Activated T-cell treated with anti-CD3 and anti-CD28 coated beads, Interleukin-2, amount 50 U/mL, for 24 hours (primary cell): ENCODE data around the gene PLPP6.

Source experiments
- DNase-seq: peaks from one replicate; pipeline ENCODE4 v3.0.0-alpha.2; 2020
- H3K27ac Mint-ChIP-seq: 2 replicates; pipeline ENCODE4 v1.8.0; 2020; ENCODE audit warnings: mild to moderate bottlenecking, mixed read lengths
- H3K27me3 Mint-ChIP-seq: 2 replicates; pipeline ENCODE4 v1.8.0; 2020; ENCODE audit warnings: mixed read lengths
- H3K36me3 Mint-ChIP-seq: 2 replicates; pipeline ENCODE4 v1.8.0; 2020; ENCODE audit warnings: low read depth, mixed read lengths
- H3K4me1 Mint-ChIP-seq: 2 replicates; pipeline ENCODE4 v1.8.0; 2020; ENCODE audit warnings: low read depth, mixed read lengths
- H3K4me3 Mint-ChIP-seq: 2 replicates; pipeline ENCODE4 v1.8.0; 2020; ENCODE audit warnings: mild to moderate bottlenecking, moderate library complexity, mixed read lengths
- H3K9me3 Mint-ChIP-seq: 2 replicates; pipeline ENCODE4 v1.8.0; 2020; ENCODE audit warnings: mixed read lengths

PLPP6 gene

DNA sequence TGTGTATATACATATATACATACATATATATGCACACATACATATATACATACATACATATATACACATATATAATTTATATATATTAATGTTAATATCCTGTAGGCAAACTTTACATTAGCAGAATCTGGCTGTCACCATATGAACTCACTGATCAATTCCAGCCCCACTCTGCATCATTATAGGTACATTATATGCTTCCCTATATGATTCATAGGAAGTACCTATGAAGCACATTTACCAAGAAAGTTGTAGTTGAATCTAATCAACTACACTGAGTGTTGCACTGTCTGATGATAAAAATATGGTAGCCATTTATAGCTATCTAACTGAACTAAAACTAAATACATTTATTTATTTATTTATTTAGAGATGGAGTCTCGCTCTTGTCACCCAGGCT, 9.6 kb downstream of the PLPP6 start:
- H3K9me3 Mint-ChIP-seq, result no peaks in the 10 kb centered on the region
- no peak for DNase-seq
- no peaks in the 10 kb centered on the region for H3K36me3 Mint-ChIP-seq

DNA sequence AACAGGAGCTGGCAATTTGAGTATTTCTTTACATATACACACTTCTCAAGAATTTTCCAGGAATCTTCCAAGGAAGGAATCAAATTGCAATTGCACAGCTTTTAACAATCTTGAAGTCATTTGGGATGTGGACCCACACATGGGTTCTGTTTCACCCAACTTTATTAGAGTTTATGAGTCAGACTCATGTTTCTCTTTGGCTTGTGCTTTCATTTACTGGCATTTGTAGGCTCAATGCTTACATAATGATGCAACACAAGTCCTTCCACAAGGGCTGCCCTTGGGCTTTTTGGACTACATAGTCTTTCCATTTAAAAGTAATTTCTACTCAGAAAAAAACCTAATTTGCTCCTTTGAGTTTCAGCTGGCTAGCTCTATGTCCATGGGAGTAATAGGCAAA, 12.7 kb downstream of the PLPP6 start:
- no peaks in the 10 kb centered on the region for H3K9me3 Mint-ChIP-seq
- H3K4me1 Mint-ChIP-seq, result peaks cover 16% of the 10 kb centered on the region
- no peaks in the 10 kb centered on the region for H3K36me3 Mint-ChIP-seq
- no peak overlapping the region for H3K27ac Mint-ChIP-seq
- H3K27me3 Mint-ChIP-seq, result no peaks in the 10 kb centered on the region
- no peak for DNase-seq
- H3K4me3 Mint-ChIP-seq, result no peak overlapping the region

More for the DNA sequence above, 9.6 kb downstream of the PLPP6 start:
- Mint-ChIP-seq H3K27ac (no peak overlapping the region), H3K4me3 (no peak overlapping the region), H3K27me3 (no peaks in the 10 kb centered on the region), H3K4me1 (peaks cover 34% of the 10 kb centered on the region)

- Mint-ChIP-seq H3K27me3 (no peaks in the 10 kb centered on the region), H3K9me3 (no peaks in the 10 kb centered on the region), H3K27ac (no peak overlapping the region), H3K4me3 (no peak overlapping the region), H3K36me3 (no peaks in the 10 kb centered on the region), H3K4me1 (peaks cover 2% of the 10 kb centered on the region)
- no peak for DNase-seq
Observed at GRCh38 chr9:4677392-4677791, 15.3 kb downstream of the PLPP6 start.

GRCh38 chr9:4678679-4679267, 16.7 kb downstream of the PLPP6 start:
- no peak overlapping the region for H3K27ac Mint-ChIP-seq
- no peaks in the 10 kb centered on the region for H3K9me3 Mint-ChIP-seq
- no peak overlapping the region for H3K4me3 Mint-ChIP-seq
- H3K4me1 Mint-ChIP-seq, result peaks cover 9% of the 10 kb centered on the region
- H3K36me3 Mint-ChIP-seq, result peaks cover 7% of the 10 kb centered on the region
- no peaks in the 10 kb centered on the region for H3K27me3 Mint-ChIP-seq
- DNase-seq, result no peak

DNA sequence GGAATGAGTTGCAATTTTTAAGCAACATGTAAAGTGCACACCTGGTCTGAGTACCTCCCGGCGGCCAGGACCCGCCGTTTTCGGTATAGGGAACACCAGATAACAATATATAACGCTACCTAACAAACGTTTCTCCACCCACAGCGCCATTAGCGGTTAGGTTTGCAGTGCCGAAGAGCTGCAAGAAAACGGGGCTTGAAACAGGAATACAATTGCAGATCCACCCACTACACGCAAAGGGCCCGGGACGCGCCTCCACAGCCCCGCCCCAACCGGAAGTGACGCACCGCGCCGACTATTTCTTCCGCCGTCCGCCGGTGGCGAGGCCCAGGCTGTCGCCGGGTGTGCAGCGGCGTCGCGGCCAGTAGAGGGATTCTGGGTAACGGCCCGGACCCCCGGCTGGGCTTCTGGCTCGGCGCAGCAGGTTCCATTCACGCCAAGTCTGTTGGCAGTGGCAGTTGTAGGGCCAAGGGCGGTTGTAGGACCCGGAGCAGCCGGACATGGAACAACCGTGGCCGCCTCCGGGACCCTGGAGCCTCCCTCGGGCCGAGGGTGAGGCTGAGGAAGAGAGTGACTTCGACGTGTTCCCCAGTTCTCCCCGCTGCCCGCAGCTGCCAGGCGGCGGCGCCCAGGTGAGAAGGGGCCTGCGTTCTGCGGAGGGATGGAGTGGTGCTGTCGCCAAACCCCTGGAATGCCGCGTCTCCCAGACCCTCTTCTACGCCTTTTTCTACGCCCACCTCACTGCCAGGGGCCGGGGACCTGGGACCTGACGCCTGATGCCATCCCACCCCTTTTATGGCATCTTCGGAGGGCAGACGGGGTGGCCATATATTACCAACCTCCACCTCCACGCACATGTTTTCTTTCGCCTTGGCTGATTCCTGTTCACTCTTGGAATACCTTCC, 17.4 kb downstream of the PLPP6 start, which contains the start of gene CDC37L1:
Gene CDC37L1 (plus strand): TSS at position 302 of the 905 bp plus-strand sequence. CDS start 199 bp downstream, at position 501.
- Mint-ChIP-seq H3K4me3 (no peak within 1 kb of the TSS), H3K36me3 (peaks cover 9% of the 10 kb centered on the region)

GRCh38 chr9:4680173-4680525, 18.1 kb downstream of the PLPP6 start:
- Mint-ChIP-seq H3K4me1 (peaks cover 16% of the 10 kb centered on the region), H3K4me3 (no peak overlapping the region), H3K36me3 (peaks cover 15% of the 10 kb centered on the region), H3K9me3 (no peaks in the 10 kb centered on the region), H3K27ac (no peak overlapping the region), H3K27me3 (no peaks in the 10 kb centered on the region)
- no peak for DNase-seq

More for the DNA sequence above, 17.4 kb downstream of the PLPP6 start, which contains the start of gene CDC37L1:
- no peak within 1 kb of the TSS for H3K27ac Mint-ChIP-seq
- H3K9me3 Mint-ChIP-seq, result no peaks in the 10 kb centered on the region
- peaks cover 13% of the 10 kb centered on the region for H3K4me1 Mint-ChIP-seq
- peak; percentile 100 for DNase-seq
- no peaks in the 10 kb centered on the region for H3K27me3 Mint-ChIP-seq

- DNase-seq, result no peak
- no peaks in the 10 kb centered on the region for H3K27me3 Mint-ChIP-seq
Observed at GRCh38 chr9:4680750-4681149, 18.7 kb downstream of the PLPP6 start.

DNA sequence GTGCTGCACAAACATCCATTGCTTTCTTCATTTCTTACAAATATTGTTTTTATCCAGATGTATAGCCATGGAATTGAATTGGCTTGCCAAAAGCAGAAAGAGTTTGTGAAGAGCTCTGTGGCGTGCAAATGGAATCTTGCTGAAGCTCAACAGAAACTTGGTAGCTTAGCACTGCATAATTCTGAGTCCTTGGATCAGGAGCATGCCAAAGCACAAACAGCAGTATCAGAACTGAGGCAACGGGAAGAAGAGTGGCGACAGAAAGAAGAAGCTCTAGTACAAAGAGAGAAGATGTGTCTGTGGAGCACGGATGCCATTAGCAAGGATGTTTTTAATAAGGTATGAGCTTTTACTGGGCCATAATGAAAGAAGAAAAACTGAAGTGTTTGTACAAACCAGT, 22.7 kb downstream of the PLPP6 start:
- H3K27ac Mint-ChIP-seq, result no peak overlapping the region
- H3K4me3 Mint-ChIP-seq, result no peak overlapping the region
- H3K27me3 Mint-ChIP-seq, result no peaks in the 10 kb centered on the region
- H3K4me1 Mint-ChIP-seq, result peaks cover 40% of the 10 kb centered on the region
- peaks cover 38% of the 10 kb centered on the region for H3K36me3 Mint-ChIP-seq
- H3K9me3 Mint-ChIP-seq, result no peaks in the 10 kb centered on the region
- DNase-seq, result no peak

More at GRCh38 chr9:4680750-4681149, 18.7 kb downstream of the PLPP6 start:
- Mint-ChIP-seq H3K4me1 (peaks cover 20% of the 10 kb centered on the region), H3K36me3 (peaks cover 20% of the 10 kb centered on the region), H3K4me3 (no peak overlapping the region), H3K27ac (no peak overlapping the region), H3K9me3 (no peaks in the 10 kb centered on the region)

DNA sequence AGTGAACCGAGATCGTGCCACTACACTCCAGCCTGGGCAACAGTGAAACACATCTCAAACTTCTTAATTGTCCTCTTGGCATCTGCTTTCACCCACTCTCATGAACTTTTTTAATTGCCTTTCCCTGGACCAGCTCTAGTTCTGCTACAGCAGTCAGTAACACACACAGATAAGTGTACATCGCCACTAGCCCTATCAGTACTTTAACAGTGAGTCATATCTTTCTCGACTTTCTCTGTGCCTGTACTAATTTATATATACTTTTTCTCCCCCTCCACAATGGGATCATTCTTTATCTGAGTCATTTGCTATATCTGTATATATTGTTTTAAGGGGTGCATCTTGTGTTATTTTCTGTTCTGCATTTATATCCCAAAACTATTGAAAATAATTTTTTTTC, 24.0 kb downstream of the PLPP6 start:
- H3K27ac Mint-ChIP-seq, result no peak overlapping the region
- DNase-seq, result no peak
- peaks cover 53% of the 10 kb centered on the region for H3K4me1 Mint-ChIP-seq
- no peaks in the 10 kb centered on the region for H3K9me3 Mint-ChIP-seq
- peaks cover 51% of the 10 kb centered on the region for H3K36me3 Mint-ChIP-seq
- no peak overlapping the region for H3K4me3 Mint-ChIP-seq
- H3K27me3 Mint-ChIP-seq, result no peaks in the 10 kb centered on the region

DNA sequence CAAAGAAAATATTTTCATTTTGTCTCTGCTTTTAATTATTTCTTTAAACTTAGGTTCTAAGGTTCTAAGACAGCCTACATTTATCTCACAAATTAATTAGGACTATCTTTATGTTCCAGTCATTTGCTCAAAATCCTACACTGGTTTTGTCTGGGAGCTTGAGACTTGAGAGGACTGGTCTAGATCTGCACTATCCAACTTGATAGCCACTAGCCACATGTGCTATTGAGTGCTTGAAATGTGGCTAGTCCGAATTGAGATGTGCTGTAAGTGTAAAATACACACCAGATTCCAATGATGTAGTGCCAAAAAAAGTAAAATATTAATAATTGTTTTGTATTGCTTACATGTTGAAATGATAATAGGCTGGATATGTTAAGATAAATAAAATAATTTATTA, 24.5 kb downstream of the PLPP6 start:
- no peaks in the 10 kb centered on the region for H3K27me3 Mint-ChIP-seq
- H3K4me3 Mint-ChIP-seq, result no peak overlapping the region
- no peak overlapping the region for H3K27ac Mint-ChIP-seq
- peaks cover 58% of the 10 kb centered on the region for H3K4me1 Mint-ChIP-seq
- no peaks in the 10 kb centered on the region for H3K9me3 Mint-ChIP-seq
- peaks cover 55% of the 10 kb centered on the region for H3K36me3 Mint-ChIP-seq
- no peak for DNase-seq

DNA sequence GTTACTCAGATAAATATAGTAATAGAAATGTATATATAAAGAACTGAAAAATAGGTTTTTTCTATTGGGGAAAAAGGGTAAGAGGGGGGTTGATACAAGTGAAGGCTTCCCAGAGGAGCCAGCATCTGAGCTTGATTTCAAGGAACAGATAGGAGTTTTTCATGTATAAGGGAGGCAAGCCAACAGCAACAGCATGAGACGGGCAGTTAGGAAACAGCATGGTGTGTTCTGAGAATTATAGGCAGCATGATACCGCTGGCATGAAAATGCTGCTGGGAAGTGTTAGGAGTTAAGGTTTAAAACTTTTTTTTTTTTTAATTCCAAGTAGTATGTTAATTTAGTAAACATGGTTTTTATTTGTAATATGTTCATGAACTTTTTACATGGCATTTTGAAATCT, 26.9 kb downstream of the PLPP6 start:
- Mint-ChIP-seq H3K4me1 (peaks cover 60% of the 10 kb centered on the region), H3K4me3 (no peak overlapping the region), H3K36me3 (peaks cover 60% of the 10 kb centered on the region), H3K9me3 (no peaks in the 10 kb centered on the region), H3K27me3 (no peaks in the 10 kb centered on the region), H3K27ac (no peak overlapping the region)
- no peak for DNase-seq

GRCh38 chr9:4689687-4690104, 27.6 kb downstream of the PLPP6 start:
- Mint-ChIP-seq H3K9me3 (no peaks in the 10 kb centered on the region), H3K4me3 (no peak overlapping the region), H3K4me1 (peaks cover 59% of the 10 kb centered on the region), H3K27me3 (no peaks in the 10 kb centered on the region), H3K36me3 (peaks cover 63% of the 10 kb centered on the region), H3K27ac (peak overlapping the region; percentile 86)
- no peak for DNase-seq

DNA sequence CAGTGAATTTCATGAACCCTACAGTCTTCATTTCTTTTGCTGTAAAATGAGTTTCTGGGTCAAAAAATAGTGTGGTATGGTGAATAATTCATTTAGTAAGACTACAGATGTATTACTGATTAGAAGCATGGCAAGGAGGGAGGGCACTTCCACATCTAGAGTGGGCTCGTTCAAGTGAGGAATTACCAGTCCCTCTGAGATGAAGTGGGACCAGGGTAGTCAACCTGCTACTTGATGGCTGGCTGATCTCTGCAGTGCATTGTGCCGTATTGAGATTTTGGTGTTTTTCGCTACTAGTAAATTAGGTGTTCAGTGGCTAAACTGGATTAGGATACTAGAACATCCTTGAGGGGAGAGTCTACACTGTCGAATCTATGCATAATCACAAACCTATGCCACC, 28.1 kb downstream of the PLPP6 start:
- H3K9me3 Mint-ChIP-seq, result no peaks in the 10 kb centered on the region
- H3K27ac Mint-ChIP-seq, result peak overlapping the region; percentile 86
- H3K4me1 Mint-ChIP-seq, result peaks cover 54% of the 10 kb centered on the region
- H3K36me3 Mint-ChIP-seq, result peaks cover 63% of the 10 kb centered on the region
- no peaks in the 10 kb centered on the region for H3K27me3 Mint-ChIP-seq
- H3K4me3 Mint-ChIP-seq, result no peak overlapping the region
- no peak for DNase-seq

DNA sequence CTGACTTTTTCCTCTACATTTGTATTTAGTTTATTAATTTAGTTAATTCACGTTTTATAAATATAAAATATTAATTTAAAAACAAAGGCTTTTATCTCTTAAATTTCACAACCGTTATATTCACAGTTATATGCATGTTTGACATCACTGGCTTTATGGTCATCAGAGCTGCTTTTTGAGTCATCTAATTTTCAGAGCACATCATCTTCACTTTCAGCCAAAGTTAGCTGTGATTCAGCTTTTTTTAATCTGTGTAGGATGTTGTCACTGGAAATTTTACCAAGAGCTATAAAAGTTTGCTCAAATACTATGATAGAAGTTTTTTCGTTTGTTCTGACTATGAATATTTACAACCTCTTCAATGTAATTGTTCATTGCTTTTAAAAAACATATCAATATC, 29.7 kb downstream of the PLPP6 start:
- H3K27me3 Mint-ChIP-seq, result no peaks in the 10 kb centered on the region
- H3K4me3 Mint-ChIP-seq, result no peak overlapping the region
- H3K36me3 Mint-ChIP-seq, result peaks cover 61% of the 10 kb centered on the region
- no peaks in the 10 kb centered on the region for H3K9me3 Mint-ChIP-seq
- no peak overlapping the region for H3K27ac Mint-ChIP-seq
- H3K4me1 Mint-ChIP-seq, result peaks cover 49% of the 10 kb centered on the region
- no peak for DNase-seq

GRCh38 chr9:4700091-4700490, 38.0 kb downstream of the PLPP6 start:
- Mint-ChIP-seq H3K9me3 (no peaks in the 10 kb centered on the region), H3K27ac (no peak overlapping the region), H3K36me3 (peaks cover 82% of the 10 kb centered on the region), H3K27me3 (no peaks in the 10 kb centered on the region), H3K4me3 (no peak overlapping the region), H3K4me1 (peaks cover 32% of the 10 kb centered on the region)
- no peak for DNase-seq
